H1 (cell line): ENCODE results near the gene RELN. TPM values are rescaled to one million over a fixed set of nuclear protein-coding genes. Genes with fewer than 3 reads are reported as not detected.

Experiments used
- CTCF ChIA-PET: fragments of 300-600 bp; sonication (Branson Sonifier 250); formaldehyde crosslinking; loops from one replicate; lab custom pipeline; 2021; ENCODE audit not compliant: partially characterized antibody; lab: Charles Lee
- POLR2A ChIA-PET: fragments of 300-600 bp; sonication (Branson Sonifier 250); formaldehyde crosslinking; loops from one replicate; lab custom pipeline; 2021; ENCODE audit warnings: inconsistent platforms; ENCODE audit not compliant: partially characterized antibody; lab: Charles Lee
- DNase-seq, 2 experiments: peaks; one replicate each; pipeline versions ENCODE4 v3.0.0 to v3.0.0-alpha.2; 2010 to 2022; ENCODE audit warnings: low spot score in 2 of 2, low read depth in 1 of 2, mixed read lengths in 1 of 2
- FAIRE-seq: peaks from 2 replicates; lab custom pipeline; 2011; peaks lifted over from hg19 to GRCh38; lab: Jason Lieb, UNC
- H2AFZ ChIP-seq: 2 replicates; pipeline ENCODE4 v1.8.1; 2012; ENCODE audit warnings: low read length, inconsistent platforms
- H2AK5ac ChIP-seq: 2 replicates; pipeline ENCODE4 v1.6.1; 2013; ENCODE audit warnings: low read depth, low read length
- H2BK120ac ChIP-seq: replicated peaks from 2 replicates; pipeline ENCODE3; 2013; ENCODE audit warnings: low read depth, low read length, inconsistent platforms
- H2BK12ac ChIP-seq: 2 replicates; pipeline ENCODE4 v1.6.1; 2013; ENCODE audit warnings: low read depth, low read length
- H2BK15ac ChIP-seq: 2 replicates; pipeline ENCODE4 v1.6.1; 2013; ENCODE audit warnings: low read length
- H2BK20ac ChIP-seq: 2 replicates; pipeline ENCODE4 v1.6.1; 2013; ENCODE audit warnings: low read length
- H2BK5ac ChIP-seq: 2 replicates; pipeline ENCODE4 v1.6.1; 2013; ENCODE audit warnings: low read depth, low read length
- H3K14ac ChIP-seq: 2 replicates; pipeline ENCODE4 v1.6.1; 2013; ENCODE audit warnings: inconsistent platforms; ENCODE audit not compliant: insufficient read length
- H3K18ac ChIP-seq: 2 replicates; pipeline ENCODE4 v1.6.1; 2013; ENCODE audit warnings: low read length; ENCODE audit errors: extremely low read depth
- H3K23ac ChIP-seq: 2 replicates; pipeline ENCODE4 v1.6.1; 2013; ENCODE audit warnings: inconsistent platforms; ENCODE audit not compliant: insufficient read length
- H3K23me2 ChIP-seq: 2 replicates; pipeline ENCODE4 v1.6.1; 2013; ENCODE audit warnings: low read depth, low read length
- H3K27ac ChIP-seq: 2 replicates; pipeline ENCODE4 v1.6.1; 2011; ENCODE audit warnings: low read depth, low read length, inconsistent platforms
- H3K27me3 ChIP-seq, 4 experiments: replicated peaks in 1 of 4; 1 replicate in 1 of 4; 2 replicates in 3 of 4; pipeline versions ENCODE4 v1.6.1 to v1.8.1; 2011 to 2013; ENCODE audit warnings: low read length in 3 of 4, mild to moderate bottlenecking in 3 of 4, inconsistent platforms in 2 of 4, mixed read lengths in 2 of 4, moderate library complexity in 1 of 4; ENCODE audit not compliant: control insufficient read depth in 3 of 4, insufficient read depth in 3 of 4; ENCODE audit errors: extremely low read depth in 1 of 4
- H3K36me3 ChIP-seq, 4 experiments: 2 replicates each; pipeline versions ENCODE4 v1.6.1 to v1.8.1; 2011 to 2013; ENCODE audit warnings: mild to moderate bottlenecking in 4 of 4, low read length in 3 of 4, moderate library complexity in 2 of 4, control low read depth in 1 of 4, inconsistent platforms in 1 of 4; ENCODE audit not compliant: insufficient read depth in 4 of 4, control insufficient read depth in 2 of 4
- H3K4ac ChIP-seq: replicated peaks from 2 replicates; pipeline ENCODE3; 2013; ENCODE audit warnings: low read length, low read depth, mixed read lengths, inconsistent platforms; ENCODE audit not compliant: insufficient read length
- H3K4me1 ChIP-seq, 4 experiments: replicated peaks in 1 of 4; 1 replicate in 1 of 4; 2 replicates in 3 of 4; pipeline versions ENCODE4 v1.6.1 to v1.8.1; 2011 to 2013; ENCODE audit warnings: low read length in 3 of 4, inconsistent platforms in 2 of 4, mixed read lengths in 1 of 4; ENCODE audit not compliant: insufficient read depth in 4 of 4, control insufficient read depth in 3 of 4
- H3K4me2 ChIP-seq, 2 experiments: 2 replicates each; pipeline versions ENCODE4 v1.6.1 to v1.8.1; 2011 to 2013; ENCODE audit warnings: low read depth in 2 of 2, low read length in 2 of 2, control low read depth in 1 of 2, inconsistent platforms in 1 of 2, mild to moderate bottlenecking in 1 of 2; ENCODE audit not compliant: insufficient read depth in 1 of 2
- H3K4me3 ChIP-seq, 4 experiments: fragments of 200-600, 300-600 bp in 1 of 4; sonication (generic), shearing (Covaris generic), sonication (Bioruptor Twin) in 1 of 4; 2 replicates each; pipeline versions ENCODE4 v1.5.1 to v1.8.1; 2011 to 2016; ENCODE audit warnings: low read length in 4 of 4, low read depth in 3 of 4, control low read depth in 2 of 4, inconsistent platforms in 2 of 4, mild to moderate bottlenecking in 2 of 4, mixed read lengths in 1 of 4, moderate library complexity in 1 of 4; ENCODE audit not compliant: insufficient read depth in 2 of 4; ENCODE audit errors: extremely low read depth in 1 of 4
- H3K56ac ChIP-seq: replicated peaks from 2 replicates; pipeline ENCODE3; 2013; ENCODE audit warnings: low read depth, mild to moderate bottlenecking, mixed read lengths, low read length, inconsistent platforms; ENCODE audit not compliant: insufficient read length
- H3K79me1 ChIP-seq: 2 replicates; pipeline ENCODE4 v1.6.1; 2013; ENCODE audit warnings: low read depth, low read length, control low read depth
- H3K79me2 ChIP-seq, 2 experiments: 2 replicates each; pipeline versions ENCODE4 v1.6.1 to v1.8.1; 2012 to 2013; ENCODE audit warnings: low read length in 2 of 2, mild to moderate bottlenecking in 2 of 2, inconsistent platforms in 1 of 2; ENCODE audit not compliant: insufficient read depth in 2 of 2, control insufficient read depth in 1 of 2
- H3K9ac ChIP-seq, 4 experiments: replicated peaks in 1 of 4; 1 replicate in 1 of 4; 2 replicates in 3 of 4; pipeline versions ENCODE4 v1.6.1 to v1.8.1; 2011 to 2013; ENCODE audit warnings: low read depth in 3 of 4, low read length in 3 of 4, control low read depth in 2 of 4, mild to moderate bottlenecking in 2 of 4, moderate library complexity in 2 of 4, inconsistent platforms in 1 of 4; ENCODE audit errors: extremely low read depth in 1 of 4
- H3K9me3 ChIP-seq, 2 experiments: 2 replicates each; pipeline versions ENCODE4 v1.6.1 to v1.8.1; 2012 to 2013; ENCODE audit warnings: mild to moderate bottlenecking in 2 of 2, moderate library complexity in 2 of 2, control low read depth in 1 of 2, inconsistent platforms in 1 of 2, low read depth in 1 of 2, low read length in 1 of 2, mixed read lengths in 1 of 2; ENCODE audit not compliant: insufficient read depth in 2 of 2
- H4K20me1 ChIP-seq, 2 experiments: replicated peaks in 1 of 2; 2 replicates each; pipeline versions ENCODE3 to v1.8.1; 2011 to 2013; ENCODE audit warnings: inconsistent platforms in 2 of 2, low read length in 2 of 2, mild to moderate bottlenecking in 1 of 2; ENCODE audit not compliant: insufficient read depth in 2 of 2, control insufficient read depth in 1 of 2
- H4K5ac ChIP-seq: 2 replicates; pipeline ENCODE4 v1.6.1; 2013; ENCODE audit warnings: low read length, low read depth, mixed read lengths, inconsistent platforms; ENCODE audit not compliant: insufficient read length
- H4K8ac ChIP-seq: 2 replicates; pipeline ENCODE4 v1.8.0; 2013; ENCODE audit warnings: mild to moderate bottlenecking, moderate library complexity, low read length, inconsistent platforms; ENCODE audit not compliant: insufficient read depth; ENCODE audit errors: extremely low read depth
- H4K91ac ChIP-seq: replicated peaks from 2 replicates; pipeline ENCODE3; 2013; ENCODE audit warnings: low read length, mixed read lengths, inconsistent platforms; ENCODE audit not compliant: insufficient read length
- CEBPB ChIP-seq: IDR thresholded peaks from 2 replicates; pipeline ENCODE4 v1.6.1; 2012; ENCODE audit warnings: low read depth, low read length
- CTBP2 ChIP-seq: IDR thresholded peaks from 2 replicates; pipeline ENCODE4 v1.7.0; 2011; ENCODE audit warnings: borderline replicate concordance, mild to moderate bottlenecking, moderate library complexity, mixed read lengths, low read length; ENCODE audit not compliant: insufficient read depth, insufficient read length
- EP300 ChIP-seq, 2 experiments: IDR thresholded peaks; 1 replicate in 1 of 2; 2 replicates in 1 of 2; pipeline ENCODE4 v1.6.1; 2011 to 2012; ENCODE audit warnings: low read depth in 2 of 2, low read length in 2 of 2, mild to moderate bottlenecking in 2 of 2, borderline replicate concordance in 1 of 2, inconsistent platforms in 1 of 2, moderate library complexity in 1 of 2
- HDAC2 ChIP-seq, 2 experiments: fragments of 300-600 bp in 1 of 2; sonication (generic) in 1 of 2; IDR thresholded peaks; 2 replicates each; pipeline ENCODE4 v1.6.1; 2011 to 2012; ENCODE audit warnings: low read depth in 2 of 2, low read length in 2 of 2, mild to moderate bottlenecking in 2 of 2, moderate library complexity in 2 of 2, borderline replicate concordance in 1 of 2, inconsistent platforms in 1 of 2
- JUN ChIP-seq: IDR thresholded peaks from 2 replicates; pipeline ENCODE4 v1.6.1; 2011; ENCODE audit warnings: low read depth, mild to moderate bottlenecking, improper control_type of control experiment, low read length
- KDM1A ChIP-seq: fragments of 200-600, 300-600 bp; sonication (generic); IDR thresholded peaks from 2 replicates; pipeline ENCODE4 v1.7.1; 2016; ENCODE audit warnings: mild to moderate bottlenecking, low read length, borderline replicate concordance
- PHF8 ChIP-seq: fragments of 200-600 bp; sonication (generic); conservative IDR thresholded peaks from 2 replicates; pipeline ENCODE4 v1.7.1; 2012; ENCODE audit warnings: low read depth, mild to moderate bottlenecking, inconsistent platforms, low read length, moderate library complexity
- POLR2AphosphoS5 ChIP-seq: IDR thresholded peaks from 2 replicates; pipeline ENCODE4 v1.6.1; 2011; ENCODE audit warnings: low read depth, low read length
- RBBP5 ChIP-seq: IDR thresholded peaks from 2 replicates; pipeline ENCODE4 v1.7.1; 2012; ENCODE audit warnings: low read depth, mild to moderate bottlenecking, inconsistent platforms, low read length, moderate library complexity, borderline replicate concordance
- RFX5 ChIP-seq: IDR thresholded peaks from 2 replicates; pipeline ENCODE4 v1.6.1; 2011; ENCODE audit warnings: low read depth, low read length, improper control_type of control experiment, borderline replicate concordance
- SIN3A ChIP-seq, 2 experiments: IDR thresholded peaks in 1 of 2; conservative IDR thresholded peaks in 1 of 2; 2 replicates each; pipeline ENCODE4 v1.6.1; 2011 to 2012; ENCODE audit warnings: low read length in 2 of 2, improper control_type of control experiment in 1 of 2, low read depth in 1 of 2, mild to moderate bottlenecking in 1 of 2
- SIX5 ChIP-seq: IDR thresholded peaks from 2 replicates; pipeline ENCODE4 v1.6.1; 2011; ENCODE audit warnings: mild to moderate bottlenecking, low read depth, low read length
- SP1 ChIP-seq: IDR thresholded peaks from 2 replicates; pipeline ENCODE4 v1.6.1; 2011; ENCODE audit warnings: low read depth, low read length
- TCF12 ChIP-seq: IDR thresholded peaks from 2 replicates; pipeline ENCODE4 v1.6.1; 2011; ENCODE audit warnings: low read depth, mild to moderate bottlenecking, low read length
- ZNF274 ChIP-seq: IDR thresholded peaks from 2 replicates; pipeline ENCODE4 v1.7.0; 2012; ENCODE audit warnings: low read length, borderline replicate concordance; ENCODE audit errors: extremely low read depth
- polyA plus RNA-seq, 7 experiments: library from polyadenylated mRNA; depleted of rRNA in 3 of 7; stranded (reverse) in 5 of 7; unstranded in 2 of 7; fragments of >200 nt in 5 of 7; fragments of 200-250 nt in 2 of 7; gene quantifications; 1 replicate in 5 of 7; 2 replicates in 1 of 7; 4 replicates in 1 of 7; pipeline versions ENCODE4 v1.2.1 to v1.2.3, GENCODE V29; 2011 to 2013; ENCODE audit warnings: missing spikeins in 2 of 7, mixed read lengths in 2 of 7
- total RNA-seq: library from RNA; stranded (reverse); fragmentation: NEBNext Ultra II Directional; extraction: Animal tissue kit (Norgen Biotek cat#: 25700); gene quantifications from 2 replicates; pipeline ENCODE4 v1.2.1, GENCODE V29; 2021

RELN gene
- total and polyA plus RNA-seq, 2 of the 8 experiments (the other 6 are each of a cell fraction or from before 2014, with no cell fraction given) = 0.03 to 0.07 TPM

DNA sequence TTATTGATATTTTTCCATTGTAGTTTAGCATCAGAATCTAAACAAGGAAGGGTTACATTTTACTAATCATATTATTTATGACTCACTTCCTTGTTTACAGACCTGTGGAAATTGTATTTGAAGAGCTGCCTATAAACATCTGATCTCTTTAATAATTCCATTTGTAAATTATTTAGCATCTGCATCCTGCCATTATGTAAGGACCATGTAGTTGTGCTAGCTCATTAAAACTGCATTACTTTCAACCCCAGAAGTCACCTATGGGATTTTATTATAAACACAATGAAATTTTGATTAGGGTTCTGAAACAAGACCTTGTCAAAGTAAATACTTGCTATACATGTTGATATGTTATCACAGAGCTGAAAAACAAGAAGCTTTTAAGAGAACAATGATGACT is 396.6 kb downstream of the RELN start:
- no peak overlapping the region for H3K18ac ChIP-seq
- H3K4me3 ChIP-seq = no peak overlapping the region
- no peak overlapping the region for H2AFZ ChIP-seq
- no peak overlapping the region for H3K4me2 ChIP-seq
- FAIRE-seq (no peak), DNase-seq (no peak)
- H3K79me2 ChIP-seq = no peaks in the 10 kb centered on the region
- no peak overlapping the region for H2AK5ac ChIP-seq
- no peaks in the 10 kb centered on the region for H3K9me3 ChIP-seq
- no peak overlapping the region for H3K9ac ChIP-seq
- H2BK5ac ChIP-seq = no peak overlapping the region
- no peaks in the 10 kb centered on the region for H3K36me3 ChIP-seq
- no peak overlapping the region for H3K56ac ChIP-seq
- no peak overlapping the region for H2BK20ac ChIP-seq
- no peaks in the 10 kb centered on the region for H3K27me3 ChIP-seq
- no peak overlapping the region for H3K23ac ChIP-seq
- ChIA-PET POLR2A (no interaction called here), CTCF (interaction anchor here (0.7 to 0.8 kb wide), 2 partner anchors 10 to 20 kb away, joined by 3 read pairs; no protein-coding TSS in a partner anchor)
- H3K4ac ChIP-seq = no peak overlapping the region
- H3K23me2 ChIP-seq = no peaks in the 10 kb centered on the region
- no peak overlapping the region for H2BK120ac ChIP-seq
- H3K27ac ChIP-seq = no peak overlapping the region
- no peak overlapping the region for H4K5ac ChIP-seq
- H4K8ac ChIP-seq = no peak overlapping the region
- H3K4me1 ChIP-seq = no peaks in the 10 kb centered on the region
- H2BK15ac ChIP-seq = no peak overlapping the region
- no peak overlapping the region for H2BK12ac ChIP-seq
- H3K14ac ChIP-seq = no peak overlapping the region
- no peaks in the 10 kb centered on the region for H4K20me1 ChIP-seq
- no peak overlapping the region for H4K91ac ChIP-seq
- no peaks in the 10 kb centered on the region for H3K79me1 ChIP-seq
- TF ChIP-seq TCF12 (no peak), PHF8 (no peak), HDAC2 (IDR thresholded peaks at IDR 0.05; ENCODE audit: borderline replicate concordance in 1 of 2, low read depth in 2 of 2, low read length in 2 of 2) (no peak), JUN (no peak), SIN3A (conservative IDR thresholded peaks at IDR 0.05 in 1 of 2, IDR thresholded peaks at IDR 0.05 in 1 of 2; ENCODE audit: low read depth in 1 of 2, low read length in 2 of 2) (no peak), RFX5 (no peak), POLR2AphosphoS5 (no peak), RBBP5 (no peak), ZNF274 (no peak), CEBPB (no peak), SIX5 (no peak), EP300 (IDR thresholded peaks at IDR 0.05; ENCODE audit: borderline replicate concordance in 1 of 2, low read depth in 2 of 2, low read length in 2 of 2) (no peak), CTBP2 (no peak), SP1 (no peak), KDM1A (no peak)
